Stomach (tissue), 4 donors: Measurements from ENCODE around the gene C10orf90.

Experiments
- EP300 ChIP-seq: sonication (generic); formaldehyde crosslinking; IDR thresholded peaks from one replicate; pipeline ENCODE4 v1.6.1; 2017; ENCODE audit warnings: antibody characterized with exemption
- POLR2AphosphoS5 ChIP-seq, 3 donors: sonication (generic); formaldehyde crosslinking; IDR thresholded peaks; one replicate each; pipeline ENCODE4 v1.6.1; 2016; ENCODE audit warnings: antibody characterized with exemption in 3 of 3

DNA sequence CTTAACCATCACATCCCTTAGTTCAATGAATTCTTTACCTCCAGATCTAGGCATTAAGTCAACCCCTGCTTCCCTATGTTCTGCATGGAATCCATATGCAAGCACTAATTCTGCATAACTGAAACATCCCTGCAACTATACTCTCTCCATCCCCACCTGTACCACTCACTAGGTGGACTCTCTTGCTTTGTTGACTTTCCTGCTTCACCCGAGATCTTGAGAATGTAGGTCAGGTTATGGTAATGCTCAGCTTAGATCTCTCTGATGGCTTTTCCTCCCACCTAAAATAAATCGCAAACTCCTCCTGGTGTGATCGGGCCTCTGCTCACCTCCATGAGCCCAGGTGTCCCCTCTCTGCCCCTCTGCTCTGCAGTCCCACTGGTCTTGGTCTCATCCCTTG lies 189.8 kb downstream of the C10orf90 start:
- TF ChIP-seq EP300 (no peak), POLR2AphosphoS5 (IDR thresholded peaks at IDR 0.05) (no peak)
